Measurements from ENCODE around the gene DDIT4.

DDIT4 gene

GRCh38 chr10:72235544-72236279 lies 38.0 kb upstream of the DDIT4 start:
- Histone ChIP-seq H3K27me3 (ENCODE audit: insufficient read depth, low read depth) (no peaks in the 10 kb centered on the region), H3K79me2 (ENCODE audit: insufficient read depth, low read depth) (no peaks in the 10 kb centered on the region), H3K27ac (no peak overlapping the region), H3K36me3 (ENCODE audit: insufficient read depth) (0 out of 2 replicates have a peak, but pooled peaks cover 5% of the 10 kb centered on the region), H2AFZ (ENCODE audit: low read depth) (no peak overlapping the region), H3K4me1 (ENCODE audit: low read depth, poor library complexity, severe bottlenecking) (no peaks in the 10 kb centered on the region), H3K9ac (no peak overlapping the region), H3K4me2 (no peak overlapping the region), H4K20me1 (ENCODE audit: insufficient read depth) (no peaks in the 10 kb centered on the region), H3K4me3 (IDR thresholded peaks at IDR 0.05; ENCODE audit: insufficient read depth, low read depth, low read length) (no peak overlapping the region)
- no peak for TF ChIP-seq CTCF (conservative IDR thresholded peaks at IDR 0.05; ENCODE audit: low read depth, low read length)

GRCh38 chr10:72238392-72239175 lies 35.1 kb upstream of the DDIT4 start:
- Histone ChIP-seq H3K36me3 (ENCODE audit: insufficient read depth) (0 out of 2 replicates have a peak, but pooled peaks cover 2% of the 10 kb centered on the region), H3K4me2 (no peak overlapping the region), H3K27me3 (ENCODE audit: insufficient read depth, low read depth) (no peaks in the 10 kb centered on the region), H3K27ac (no peak overlapping the region), H3K9ac (no peak overlapping the region), H4K20me1 (ENCODE audit: insufficient read depth) (no peaks in the 10 kb centered on the region), H3K79me2 (ENCODE audit: insufficient read depth, low read depth) (no peaks in the 10 kb centered on the region), H3K4me1 (ENCODE audit: low read depth, poor library complexity, severe bottlenecking) (no peaks in the 10 kb centered on the region), H2AFZ (ENCODE audit: low read depth) (no peak overlapping the region), H3K4me3 (IDR thresholded peaks at IDR 0.05; ENCODE audit: insufficient read depth, low read depth, low read length) (no peak overlapping the region)
- no peak for TF ChIP-seq CTCF (conservative IDR thresholded peaks at IDR 0.05; ENCODE audit: low read depth, low read length)

GRCh38 chr10:72239409-72239808 lies 34.3 kb upstream of the DDIT4 start:
- Histone ChIP-seq H3K4me1 (ENCODE audit: low read depth, poor library complexity, severe bottlenecking) (peaks cover 4% of the 10 kb centered on the region), H2AFZ (ENCODE audit: low read depth) (no peak overlapping the region), H3K79me2 (ENCODE audit: insufficient read depth, low read depth) (no peaks in the 10 kb centered on the region), H3K9ac (no peak overlapping the region), H3K27me3 (ENCODE audit: insufficient read depth, low read depth) (no peaks in the 10 kb centered on the region), H3K4me2 (no peak overlapping the region), H3K27ac (no peak overlapping the region), H4K20me1 (ENCODE audit: insufficient read depth) (no peaks in the 10 kb centered on the region), H3K36me3 (ENCODE audit: insufficient read depth) (no peaks in the 10 kb centered on the region), H3K4me3 (IDR thresholded peaks at IDR 0.05; ENCODE audit: insufficient read depth, low read depth, low read length) (no peak overlapping the region)
- no peak for TF ChIP-seq CTCF (conservative IDR thresholded peaks at IDR 0.05; ENCODE audit: low read depth, low read length)

- H3K9ac ChIP-seq, result no peak overlapping the region
- no peak overlapping the region for H2AFZ ChIP-seq (ENCODE audit: low read depth)
- H3K4me3 ChIP-seq (IDR thresholded peaks at IDR 0.05; ENCODE audit: insufficient read depth, low read depth, low read length), result no peak overlapping the region
- H3K79me2 ChIP-seq (ENCODE audit: insufficient read depth, low read depth), result no peaks in the 10 kb centered on the region
- H4K20me1 ChIP-seq (ENCODE audit: insufficient read depth), result no peaks in the 10 kb centered on the region
- no peak overlapping the region for H3K4me2 ChIP-seq
- H3K27ac ChIP-seq, result no peak overlapping the region
- no peaks in the 10 kb centered on the region for H3K36me3 ChIP-seq (ENCODE audit: insufficient read depth)
- no peaks in the 10 kb centered on the region for H3K27me3 ChIP-seq (ENCODE audit: insufficient read depth, low read depth)
- TF ChIP-seq CTCF (conservative IDR thresholded peaks at IDR 0.05; ENCODE audit: low read depth, low read length), result no peak
- H3K4me1 ChIP-seq (ENCODE audit: low read depth, poor library complexity, severe bottlenecking), result peaks cover 14% of the 10 kb centered on the region
Measured at GRCh38 chr10:72240371-72240770, 33.4 kb upstream of the DDIT4 start.
